T-helper 1 cell treated with Interleukin-12 subunit alpha and Interleukin-12 subunit beta and Interleukin-4 antibody, amounts not matched to agents 30 μg/mL and 1 μg/mL, for 36 hours (primary cell): ENCODE data around the gene LGALS7.
A peak's percentile ranks its signal among the peaks of the same experiment; 100 is the strongest.
"Not testable (repeated sequence)": the region's sequence is repeated elsewhere in the genome, so short reads cannot be mapped to it uniquely, and the experiment has no call there.

Source experiments
- H3K27ac Mint-ChIP-seq: one replicate; pipeline ENCODE4 v1.8.0; 2021; ENCODE audit warnings: mild to moderate bottlenecking, mixed read lengths
- H3K27me3 Mint-ChIP-seq: one replicate; pipeline ENCODE4 v1.8.0; 2021; ENCODE audit warnings: low read depth, mixed read lengths
- H3K36me3 Mint-ChIP-seq: one replicate; pipeline ENCODE4 v1.8.0; 2021; ENCODE audit warnings: low read depth, mixed read lengths
- H3K4me1 Mint-ChIP-seq: one replicate; pipeline ENCODE4 v1.8.0; 2021; ENCODE audit warnings: low read depth, mixed read lengths
- H3K4me3 Mint-ChIP-seq: one replicate; pipeline ENCODE4 v1.8.0; 2021; ENCODE audit warnings: mild to moderate bottlenecking, moderate library complexity, mixed read lengths
- H3K9me3 Mint-ChIP-seq: one replicate; pipeline ENCODE4 v1.8.0; 2021; ENCODE audit warnings: mixed read lengths

The LGALS7 gene

GRCh38 chr19:38773469-38774177 lies at the start of gene LGALS7:
Gene LGALS7 (minus strand): TSS chr19:38773517. CDS start chr19:38773492, 25 bp downstream.
- Mint-ChIP-seq H3K4me1 (peaks cover 5% of the 10 kb centered on the region), H3K4me3 (no peak within 1 kb of the TSS), H3K9me3 (no peaks in the 10 kb centered on the region), H3K27me3 (no peaks in the 10 kb centered on the region), H3K27ac (no peak within 1 kb of the TSS), H3K36me3 (no peaks in the 10 kb centered on the region)

GRCh38 chr19:38821230-38821825 lies 48.0 kb upstream of the LGALS7 start:
- H3K27ac Mint-ChIP-seq, H3K4me3 Mint-ChIP-seq, H3K27me3 Mint-ChIP-seq, H3K9me3 Mint-ChIP-seq, H3K4me1 Mint-ChIP-seq: not testable (repeated sequence)
- H3K36me3 Mint-ChIP-seq: peaks cover 39% of the 10 kb centered on the region

- Mint-ChIP-seq H3K27ac (peak overlapping the region; percentile 13), H3K4me3 (no peak overlapping the region), H3K27me3 (no peaks in the 10 kb centered on the region), H3K36me3 (peaks cover 40% of the 10 kb centered on the region), H3K4me1 (peaks cover 4% of the 10 kb centered on the region), H3K9me3 (no peaks in the 10 kb centered on the region)
Observed at GRCh38 chr19:38819231-38819920, 46.1 kb upstream of the LGALS7 start.

GRCh38 chr19:38817081-38817480 lies 43.8 kb upstream of the LGALS7 start:
- H3K27ac Mint-ChIP-seq: no peak overlapping the region
- peaks cover 21% of the 10 kb centered on the region for H3K36me3 Mint-ChIP-seq
- H3K27me3 Mint-ChIP-seq: no peaks in the 10 kb centered on the region
- H3K9me3 Mint-ChIP-seq: no peaks in the 10 kb centered on the region
- H3K4me3 Mint-ChIP-seq: no peak overlapping the region
- H3K4me1 Mint-ChIP-seq: no peaks in the 10 kb centered on the region

GRCh38 chr19:38816131-38816750 lies 42.9 kb upstream of the LGALS7 start:
- H3K4me3 Mint-ChIP-seq: no peak overlapping the region
- no peaks in the 10 kb centered on the region for H3K9me3 Mint-ChIP-seq
- H3K4me1 Mint-ChIP-seq: no peaks in the 10 kb centered on the region
- peaks cover 21% of the 10 kb centered on the region for H3K36me3 Mint-ChIP-seq
- H3K27ac Mint-ChIP-seq: no peak overlapping the region
- H3K27me3 Mint-ChIP-seq: no peaks in the 10 kb centered on the region

GRCh38 chr19:38815059-38816001 lies 42.0 kb upstream of the LGALS7 start:
- Mint-ChIP-seq H3K4me1 (no peaks in the 10 kb centered on the region), H3K4me3 (no peak overlapping the region), H3K9me3 (no peaks in the 10 kb centered on the region), H3K36me3 (peaks cover 14% of the 10 kb centered on the region), H3K27me3 (no peaks in the 10 kb centered on the region), H3K27ac (no peak overlapping the region)

GRCh38 chr19:38813932-38814331 lies 40.6 kb upstream of the LGALS7 start:
- not testable (repeated sequence) for H3K27ac Mint-ChIP-seq, H3K4me1 Mint-ChIP-seq, H3K9me3 Mint-ChIP-seq, H3K27me3 Mint-ChIP-seq, H3K4me3 Mint-ChIP-seq
- peaks cover 12% of the 10 kb centered on the region for H3K36me3 Mint-ChIP-seq

- Mint-ChIP-seq H3K27ac (no peak overlapping the region), H3K27me3 (no peaks in the 10 kb centered on the region), H3K4me1 (no peaks in the 10 kb centered on the region), H3K36me3 (peaks cover 10% of the 10 kb centered on the region), H3K9me3 (no peaks in the 10 kb centered on the region), H3K4me3 (no peak overlapping the region)
Observed at GRCh38 chr19:38813323-38813722, 40.0 kb upstream of the LGALS7 start.

- Mint-ChIP-seq H3K36me3 (peaks cover 9% of the 10 kb centered on the region), H3K4me1 (no peaks in the 10 kb centered on the region), H3K27ac (no peak within 1 kb of the TSS), H3K4me3 (no peak within 1 kb of the TSS), H3K27me3 (no peaks in the 10 kb centered on the region), H3K9me3 (no peaks in the 10 kb centered on the region)
Observed at GRCh38 chr19:38812841-38813320, 39.6 kb upstream of the LGALS7 start, which contains the start of gene LGALS4. Gene LGALS4 (minus strand): TSS chr19:38812945. CDS start chr19:38812886, 59 bp downstream.

- H3K4me3 Mint-ChIP-seq: no peak overlapping the region
- no peaks in the 10 kb centered on the region for H3K9me3 Mint-ChIP-seq
- H3K36me3 Mint-ChIP-seq: peaks cover 6% of the 10 kb centered on the region
- H3K4me1 Mint-ChIP-seq: no peaks in the 10 kb centered on the region
- H3K27me3 Mint-ChIP-seq: no peaks in the 10 kb centered on the region
- no peak overlapping the region for H3K27ac Mint-ChIP-seq
Observed at GRCh38 chr19:38812009-38812840, 38.9 kb upstream of the LGALS7 start.

GRCh38 chr19:38809592-38810252 lies 36.4 kb upstream of the LGALS7 start:
- Mint-ChIP-seq H3K4me3 (no peak overlapping the region), H3K36me3 (peaks cover 2% of the 10 kb centered on the region), H3K27ac (no peak overlapping the region), H3K27me3 (no peaks in the 10 kb centered on the region), H3K4me1 (peaks cover 3% of the 10 kb centered on the region), H3K9me3 (no peaks in the 10 kb centered on the region)

- H3K4me1 Mint-ChIP-seq: peaks cover 3% of the 10 kb centered on the region
- no peaks in the 10 kb centered on the region for H3K27me3 Mint-ChIP-seq
- peaks cover 2% of the 10 kb centered on the region for H3K36me3 Mint-ChIP-seq
- no peak overlapping the region for H3K27ac Mint-ChIP-seq
- H3K9me3 Mint-ChIP-seq: no peaks in the 10 kb centered on the region
- no peak overlapping the region for H3K4me3 Mint-ChIP-seq
Observed at GRCh38 chr19:38808741-38809140, 35.4 kb upstream of the LGALS7 start.
